H9 (cell line): ENCODE data around the gene CADM1. TPM values are rescaled to one million over a fixed set of nuclear protein-coding genes. Genes with fewer than 3 reads are reported as not detected.

Experiments
- DNase-seq: peaks from one replicate; pipeline ENCODE4 v3.0.0-alpha.2; 2017
- H2AFZ ChIP-seq: one replicate; pipeline ENCODE4 v1.6.1; 2013; ENCODE audit warnings: mild to moderate bottlenecking, low read length, control low read depth, moderate library complexity
- H2AK5ac ChIP-seq: 2 replicates; pipeline ENCODE4 v1.6.1; 2013; ENCODE audit warnings: low read length, control low read depth, mixed read lengths; ENCODE audit not compliant: insufficient read length
- H2BK120ac ChIP-seq: one replicate; pipeline ENCODE4 v1.6.1; 2013; ENCODE audit warnings: low read depth, mild to moderate bottlenecking, low read length, control low read depth, inconsistent platforms; ENCODE audit not compliant: poor library complexity, severe bottlenecking
- H2BK12ac ChIP-seq: 2 replicates; pipeline ENCODE4 v1.6.1; 2013; ENCODE audit warnings: low read length, control low read depth, mixed read lengths, low read depth; ENCODE audit not compliant: insufficient read length
- H2BK15ac ChIP-seq: 2 replicates; pipeline ENCODE4 v1.6.1; 2013; ENCODE audit warnings: low read depth, low read length, control low read depth
- H2BK20ac ChIP-seq: one replicate; pipeline ENCODE4 v1.6.1; 2013; ENCODE audit warnings: low read depth, mild to moderate bottlenecking, low read length, control low read depth, inconsistent platforms; ENCODE audit not compliant: poor library complexity, severe bottlenecking
- H2BK5ac ChIP-seq: 2 replicates; pipeline ENCODE4 v1.6.1; 2013; ENCODE audit warnings: low read length, control low read depth, mixed read lengths; ENCODE audit not compliant: insufficient read length
- H3K14ac ChIP-seq: 2 replicates; pipeline ENCODE4 v1.6.1; 2013; ENCODE audit warnings: low read length, control low read depth; ENCODE audit not compliant: insufficient read depth
- H3K18ac ChIP-seq: 2 replicates; pipeline ENCODE4 v1.6.1; 2013; ENCODE audit warnings: low read depth, mild to moderate bottlenecking, mixed read lengths, low read length, control low read depth; ENCODE audit not compliant: insufficient read length
- H3K23ac ChIP-seq: 2 replicates; pipeline ENCODE4 v1.6.1; 2013; ENCODE audit warnings: low read length, control low read depth, mixed read lengths, low read depth; ENCODE audit not compliant: insufficient read length
- H3K23me2 ChIP-seq: 2 replicates; pipeline ENCODE4 v1.6.1; 2013; ENCODE audit warnings: low read depth, mild to moderate bottlenecking, mixed read lengths, low read length, control low read depth; ENCODE audit not compliant: insufficient read length, poor library complexity, severe bottlenecking
- H3K27ac ChIP-seq: 2 replicates; pipeline ENCODE4 v1.5.1; 2013; ENCODE audit warnings: low read length, control low read depth, mixed read lengths, low read depth; ENCODE audit not compliant: insufficient read length
- H3K27me3 ChIP-seq: 2 replicates; pipeline ENCODE4 v1.6.1; 2013; ENCODE audit warnings: low read length, control low read depth, inconsistent platforms; ENCODE audit not compliant: insufficient read depth
- H3K4ac ChIP-seq: 2 replicates; pipeline ENCODE4 v1.6.1; 2013; ENCODE audit warnings: low read depth, mild to moderate bottlenecking, control low read depth, inconsistent platforms, low read length, moderate library complexity
- H3K4me1 ChIP-seq: 2 replicates; pipeline ENCODE4 v1.6.1; 2013; ENCODE audit warnings: low read length, control low read depth, inconsistent platforms; ENCODE audit not compliant: insufficient read depth
- H3K4me2 ChIP-seq: 2 replicates; pipeline ENCODE4 v1.6.1; 2013; ENCODE audit warnings: low read length, control low read depth, mixed read lengths; ENCODE audit not compliant: insufficient read length, insufficient read depth
- H3K56ac ChIP-seq: 2 replicates; pipeline ENCODE4 v1.6.1; 2013; ENCODE audit warnings: low read depth, mild to moderate bottlenecking, mixed read lengths, low read length, control low read depth; ENCODE audit not compliant: insufficient read length
- H3K79me1 ChIP-seq: 2 replicates; pipeline ENCODE4 v1.6.1; 2013; ENCODE audit warnings: low read depth, mild to moderate bottlenecking, moderate library complexity, low read length, control low read depth, inconsistent platforms; ENCODE audit not compliant: insufficient read depth, poor library complexity, severe bottlenecking
- H3K79me2 ChIP-seq: 2 replicates; pipeline ENCODE4 v1.6.1; 2013; ENCODE audit warnings: low read length, control low read depth, inconsistent platforms; ENCODE audit not compliant: insufficient read depth
- H3K9ac ChIP-seq: 2 replicates; pipeline ENCODE4 v1.6.1; 2013; ENCODE audit warnings: low read length, control low read depth, mixed read lengths; ENCODE audit not compliant: insufficient read length; ENCODE audit errors: extremely low read depth
- H3K9me3 ChIP-seq: one replicate; pipeline ENCODE4 v1.6.1; 2013; ENCODE audit warnings: low read depth, low read length, inconsistent platforms; ENCODE audit not compliant: control insufficient read depth
- H3T11ph ChIP-seq: one replicate; pipeline ENCODE4 v1.6.1; 2013; ENCODE audit warnings: mild to moderate bottlenecking, low read length, control low read depth, inconsistent platforms
- H4K20me1 ChIP-seq: one replicate; pipeline ENCODE4 v1.6.1; 2013; ENCODE audit not compliant: control insufficient read depth, insufficient read length, insufficient read depth
- H4K5ac ChIP-seq: 2 replicates; pipeline ENCODE4 v1.6.1; 2013; ENCODE audit warnings: low read depth, mild to moderate bottlenecking, mixed read lengths, low read length, control low read depth; ENCODE audit not compliant: insufficient read length
- H4K8ac ChIP-seq: replicated peaks from 2 replicates; pipeline ENCODE4 v1.6.1; 2013; ENCODE audit warnings: low read length, control low read depth, mixed read lengths, low read depth; ENCODE audit not compliant: insufficient read length
- H4K91ac ChIP-seq: 2 replicates; pipeline ENCODE4 v1.6.1; 2013; ENCODE audit warnings: low read depth, mild to moderate bottlenecking, moderate library complexity, mixed read lengths, low read length, control low read depth; ENCODE audit not compliant: insufficient read length
- H3K27ac Mint-ChIP-seq, 3 experiments: 2 replicates in 2 of 3; 3 replicates in 1 of 3; pipeline ENCODE4 v1.8.0; 2020 to 2021; ENCODE audit warnings: mixed read lengths in 3 of 3, mild to moderate bottlenecking in 1 of 3, moderate library complexity in 1 of 3
- H3K27me3 Mint-ChIP-seq: 2 replicates; pipeline ENCODE4 v1.8.0; 2021; ENCODE audit warnings: low read depth, mild to moderate bottlenecking, moderate library complexity, mixed read lengths
- H3K36me3 Mint-ChIP-seq, 3 experiments: 2 replicates in 2 of 3; 3 replicates in 1 of 3; pipeline ENCODE4 v1.8.0; 2020 to 2021; ENCODE audit warnings: low read depth in 3 of 3, mixed read lengths in 3 of 3; ENCODE audit not compliant: insufficient read depth in 1 of 3
- H3K4me1 Mint-ChIP-seq, 2 experiments: 2 replicates each; pipeline ENCODE4 v1.8.0; 2020; ENCODE audit warnings: mixed read lengths in 2 of 2
- H3K4me3 Mint-ChIP-seq, 2 experiments: 2 replicates in 1 of 2; 3 replicates in 1 of 2; pipeline ENCODE4 v1.8.0; 2020 to 2021; ENCODE audit warnings: mild to moderate bottlenecking in 2 of 2, mixed read lengths in 2 of 2, moderate library complexity in 1 of 2
- H3K9me3 Mint-ChIP-seq, 2 experiments: 2 replicates in 1 of 2; 3 replicates in 1 of 2; pipeline ENCODE4 v1.8.0; 2020; ENCODE audit warnings: mild to moderate bottlenecking in 2 of 2, mixed read lengths in 2 of 2, moderate library complexity in 1 of 2
- WGBS: extraction: QIAGEN DNeasy Blood & Tissue Kit; methylation state at CpG from one replicate; pipeline ENCODE4 v1.1.7; 2013; ENCODE audit warnings: missing lambda C conversion rate, low lambda C conversion rate, mixed read lengths; ENCODE audit not compliant: insufficient read length; ENCODE audit errors: extremely low coverage; 5-methylcytosine and 5-hydroxymethylcytosine counted together
- total RNA-seq: library from RNA; stranded (reverse); gene quantifications from 2 replicates; pipeline ENCODE4 v1.2.1, GENCODE V29; 2021
- TF ChIP-seq, protein P1 (sequence below): fragments of 200-600 bp; sonication (generic); conservative IDR thresholded peaks from 3 replicates; pipeline ENCODE4 v1.8.0; 2021; ENCODE audit warnings: antibody characterized with exemption, mild to moderate bottlenecking

The CADM1 gene
- total RNA-seq, 1 experiment from 2014 or later, result 11.9 TPM

DNA sequence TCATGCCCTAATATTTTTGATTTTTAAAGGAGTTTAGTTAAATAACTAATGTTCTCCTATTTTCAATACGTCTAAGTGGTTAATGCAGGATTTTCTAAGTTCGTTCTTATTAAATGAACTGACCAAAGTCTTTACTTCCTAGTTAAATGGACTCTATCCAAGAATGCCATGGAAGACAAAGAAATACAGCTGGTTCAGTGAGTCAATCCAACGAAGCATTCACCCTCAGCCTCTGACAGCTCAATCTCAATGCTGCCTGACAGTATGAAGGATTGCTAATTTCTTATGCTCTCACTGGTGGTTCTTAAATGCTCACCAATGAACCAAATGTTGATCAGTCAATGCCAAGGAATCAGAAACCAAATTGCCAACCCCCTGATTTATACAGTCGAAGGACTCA is 219.4 kb downstream of the CADM1 start:
- no peak overlapping the region for H2AFZ ChIP-seq
- no peak overlapping the region for H3K4me2 ChIP-seq
- no peak overlapping the region for H3K4ac ChIP-seq

More for the DNA sequence above, 219.4 kb downstream of the CADM1 start:
- Histone ChIP-seq H4K8ac (no peak overlapping the region), H3K23me2 (no peaks in the 10 kb centered on the region), H2AK5ac (no peak overlapping the region), H3K27ac (no peak overlapping the region), H3K27me3 (no peaks in the 10 kb centered on the region), H3K23ac (no peak overlapping the region), H2BK15ac (no peak overlapping the region), H3K9me3 (no peaks in the 10 kb centered on the region), H4K20me1 (no peaks in the 10 kb centered on the region), H3K4me1 (no peaks in the 10 kb centered on the region), H3K14ac (no peak overlapping the region), H4K5ac (no peak overlapping the region), H2BK120ac (no peak overlapping the region), H3K56ac (no peak overlapping the region), H2BK5ac (no peak overlapping the region), H2BK20ac (no peak overlapping the region), H3T11ph (no peak overlapping the region), H2BK12ac (no peak overlapping the region), H3K79me1 (no peaks in the 10 kb centered on the region), H3K18ac (no peak overlapping the region), H4K91ac (no peak overlapping the region), H3K79me2 (no peaks in the 10 kb centered on the region), H3K9ac (no peak overlapping the region)
- Mint-ChIP-seq H3K9me3 (no peaks in the 10 kb centered on the region), H3K4me1 (peaks cover 2 to 4% of the 10 kb centered on the region in 2 experiments; a peak in 1 of 4 replicates), H3K36me3 (no peaks in the 10 kb centered on the region), H3K27ac (no peak overlapping the region), H3K27me3 (no peaks in the 10 kb centered on the region), H3K4me3 (no peak overlapping the region)
- DNase-seq, result no peak
- WGBS, result no CpG with 5 or more reads among the region's 4 CpGs
- TF ChIP-seq, protein P1, sequence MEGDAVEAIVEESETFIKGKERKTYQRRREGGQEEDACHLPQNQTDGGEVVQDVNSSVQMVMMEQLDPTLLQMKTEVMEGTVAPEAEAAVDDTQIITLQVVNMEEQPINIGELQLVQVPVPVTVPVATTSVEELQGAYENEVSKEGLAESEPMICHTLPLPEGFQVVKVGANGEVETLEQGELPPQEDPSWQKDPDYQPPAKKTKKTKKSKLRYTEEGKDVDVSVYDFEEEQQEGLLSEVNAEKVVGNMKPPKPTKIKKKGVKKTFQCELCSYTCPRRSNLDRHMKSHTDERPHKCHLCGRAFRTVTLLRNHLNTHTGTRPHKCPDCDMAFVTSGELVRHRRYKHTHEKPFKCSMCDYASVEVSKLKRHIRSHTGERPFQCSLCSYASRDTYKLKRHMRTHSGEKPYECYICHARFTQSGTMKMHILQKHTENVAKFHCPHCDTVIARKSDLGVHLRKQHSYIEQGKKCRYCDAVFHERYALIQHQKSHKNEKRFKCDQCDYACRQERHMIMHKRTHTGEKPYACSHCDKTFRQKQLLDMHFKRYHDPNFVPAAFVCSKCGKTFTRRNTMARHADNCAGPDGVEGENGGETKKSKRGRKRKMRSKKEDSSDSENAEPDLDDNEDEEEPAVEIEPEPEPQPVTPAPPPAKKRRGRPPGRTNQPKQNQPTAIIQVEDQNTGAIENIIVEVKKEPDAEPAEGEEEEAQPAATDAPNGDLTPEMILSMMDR, result no peak
